A673 (cell line): ENCODE measurements around the gene TENM4. TPM values are rescaled to one million over a fixed set of nuclear protein-coding genes. Genes with fewer than 3 reads are reported as not detected.

Experiments
- BruUV-seq: library from RNA; stranded (reverse); fragments of 400-500 nt; replicated peaks from 2 replicates; lab custom pipeline; 2021; lab: Mats Ljungman, UMichigan
- CTCF ChIA-PET: fragments of 300-600 bp; sonication (Branson Sonifier 250); formaldehyde crosslinking; loops from one replicate; lab custom pipeline; 2022; ENCODE audit warnings: antibody characterized with exemption; lab: Charles Lee
- POLR2A ChIA-PET: fragments of 300-600 bp; sonication (Branson Sonifier 250); formaldehyde crosslinking; loops from one replicate; lab custom pipeline; 2022; ENCODE audit warnings: antibody characterized with exemption; ENCODE audit not compliant: low non-redundant PET; lab: Charles Lee
- DNase-seq: peaks from one replicate; pipeline ENCODE4 v3.0.0-alpha.2; 2015; ENCODE audit warnings: low spot score
- H3K27ac ChIP-seq: fragments of 200-600 bp; sonication (generic); 2 replicates; pipeline ENCODE4 v1.5.1; 2016; ENCODE audit warnings: mixed run types, low read depth, mild to moderate bottlenecking, mixed read lengths, antibody characterized with exemption, low read length; ENCODE audit not compliant: poor library complexity, severe bottlenecking
- H3K27me3 ChIP-seq: fragments of 200-600 bp; sonication (generic); replicated peaks from 2 replicates; pipeline ENCODE4 v1.6.1; 2017; ENCODE audit warnings: mixed run types, low read depth, mild to moderate bottlenecking, mixed read lengths, antibody characterized with exemption, low read length; ENCODE audit not compliant: insufficient read depth, poor library complexity
- H3K36me3 ChIP-seq: fragments of 200-600 bp; sonication (generic); 2 replicates; pipeline ENCODE4 v1.6.1; 2016; ENCODE audit warnings: mixed run types, mild to moderate bottlenecking, mixed read lengths, antibody characterized with exemption, low read length; ENCODE audit not compliant: insufficient read depth, poor library complexity, severe bottlenecking
- H3K4me1 ChIP-seq: fragments of 200-600 bp; sonication (generic); 2 replicates; pipeline ENCODE4 v1.6.1; 2017; ENCODE audit warnings: mixed run types, mild to moderate bottlenecking, mixed read lengths, antibody characterized with exemption, low read length; ENCODE audit not compliant: insufficient read depth, poor library complexity, severe bottlenecking
- H3K4me3 ChIP-seq: fragments of 200-600 bp; sonication (generic); 2 replicates; pipeline ENCODE4 v1.5.1; 2016; ENCODE audit warnings: low read depth, mixed run types, mild to moderate bottlenecking, mixed read lengths, low read length; ENCODE audit not compliant: poor library complexity, severe bottlenecking
- H3K9me3 ChIP-seq: fragments of 200-600 bp; sonication (generic); 2 replicates; pipeline ENCODE4 v1.6.1; 2016; ENCODE audit warnings: mixed run types, low read depth, mild to moderate bottlenecking, mixed read lengths, antibody characterized with exemption, low read length; ENCODE audit not compliant: poor library complexity, severe bottlenecking
- CTCF ChIP-seq: fragments of 300-800, 200-600 bp; sonication (generic); conservative IDR thresholded peaks from 2 replicates; pipeline ENCODE4 v1.5.1; 2017; ENCODE audit warnings: low read depth, mild to moderate bottlenecking, antibody characterized with exemption, low read length, moderate library complexity, mixed read lengths
- EZH2 ChIP-seq: fragments of 200-600 bp; sonication (generic); IDR thresholded peaks from 2 replicates; pipeline ENCODE4 v1.6.1; 2017; ENCODE audit warnings: borderline replicate concordance, low read depth, mild to moderate bottlenecking, mixed read lengths, antibody characterized with exemption, low read length; ENCODE audit not compliant: poor library complexity, severe bottlenecking
- intact Hi-C: fragments of 100-400 bp; cut with micrococcal nuclease; formaldehyde crosslinking; loops from one replicate; pipeline ENCODE4 v1.10.0; 2022; ENCODE audit not compliant: unreplicated experiment
- total RNA-seq: library from RNA; stranded (reverse); gene quantifications from 2 replicates; pipeline ENCODE4 v1.2.3, GENCODE V29; 2021

The TENM4 gene
- total RNA-seq, 1 experiment from 2014 or later: 0.11 TPM

GRCh38 chr11:79242616-79243015, 198.2 kb downstream of the TENM4 start:
- Histone ChIP-seq H3K9me3 (no peaks in the 10 kb centered on the region), H3K4me1 (no peaks in the 10 kb centered on the region), H3K4me3 (no peak overlapping the region), H3K27me3 (no peaks in the 10 kb centered on the region), H3K27ac (no peak overlapping the region), H3K36me3 (no peaks in the 10 kb centered on the region)
- TF ChIP-seq CTCF: no peak
- TF ChIP-seq EZH2: no peak
- ChIA-PET CTCF (no interaction called here), POLR2A (no interaction called here)
- intact Hi-C loops: no loop called here
- DNase-seq: no peak
- BruUV-seq: no TSS peak

- no peaks in the 10 kb centered on the region for H3K4me1 ChIP-seq
- TF ChIP-seq CTCF (no peak), EZH2 (no peak)
- intact Hi-C loops: no loop called here
- no peaks in the 10 kb centered on the region for H3K9me3 ChIP-seq
- H3K4me3 ChIP-seq: no peak overlapping the region
- no peaks in the 10 kb centered on the region for H3K27me3 ChIP-seq
- no peak overlapping the region for H3K27ac ChIP-seq
- ChIA-PET CTCF (no interaction called here), POLR2A (no interaction called here)
- no peak for DNase-seq
- no TSS peak for BruUV-seq
- no peaks in the 10 kb centered on the region for H3K36me3 ChIP-seq
These were observed 199.0 kb downstream of the TENM4 start for GRCh38 chr11:79241852-79242241.

- no peak for DNase-seq
- no TSS peak for BruUV-seq
- ChIA-PET POLR2A (no interaction called here), CTCF (no interaction called here)
- H3K4me3 ChIP-seq: no peak overlapping the region
- H3K4me1 ChIP-seq: no peaks in the 10 kb centered on the region
- H3K27me3 ChIP-seq: no peaks in the 10 kb centered on the region
- H3K9me3 ChIP-seq: no peaks in the 10 kb centered on the region
- H3K27ac ChIP-seq: no peak overlapping the region
- TF ChIP-seq EZH2: no peak
- TF ChIP-seq CTCF: no peak
- intact Hi-C loops: no loop called here
- no peaks in the 10 kb centered on the region for H3K36me3 ChIP-seq
These were observed 199.5 kb downstream of the TENM4 start for GRCh38 chr11:79241205-79241851.
